T follicular helper cell (primary cell): Measurements from ENCODE around the gene GPR21.

Source experiments
- DNase-seq: peaks from one replicate; pipeline ENCODE4 v3.0.0-alpha.2; 2020; ENCODE audit warnings: low read depth

GPR21 gene

GRCh38 chr9:123063896-123064295, 30.4 kb downstream of the GPR21 start:
- DNase-seq = no peak

- no peak for DNase-seq
Measured at GRCh38 chr9:123064716-123065115, 31.2 kb downstream of the GPR21 start.

- DNase-seq = no peak
Measured at GRCh38 chr9:123065196-123065595, 31.7 kb downstream of the GPR21 start.

- DNase-seq = no peak
Measured at GRCh38 chr9:123067136-123067535, 33.7 kb downstream of the GPR21 start.

- no peak for DNase-seq
Measured at GRCh38 chr9:123069010-123069481, 35.6 kb downstream of the GPR21 start.

GRCh38 chr9:123070198-123070597, 36.7 kb downstream of the GPR21 start:
- DNase-seq = no peak

GRCh38 chr9:123072407-123072995, 39.0 kb downstream of the GPR21 start:
- DNase-seq = no peak

- DNase-seq = no peak
Measured at GRCh38 chr9:123073441-123073840, 40.0 kb downstream of the GPR21 start.

- DNase-seq = no peak
Measured at GRCh38 chr9:123073991-123074422, 40.5 kb downstream of the GPR21 start.

GRCh38 chr9:123074628-123075027, 41.2 kb downstream of the GPR21 start:
- no peak for DNase-seq

- DNase-seq = no peak
Measured at GRCh38 chr9:123080444-123080843, 47.0 kb downstream of the GPR21 start.

GRCh38 chr9:123081824-123082223, 48.4 kb downstream of the GPR21 start:
- no peak for DNase-seq

- no peak for DNase-seq
Measured at GRCh38 chr9:123083680-123084079, 50.2 kb downstream of the GPR21 start.

- DNase-seq = no peak
Measured at GRCh38 chr9:123084256-123084655, 50.8 kb downstream of the GPR21 start.
